Measurements from ENCODE around the gene SERPINE2.

Gene SERPINE2

DNA sequence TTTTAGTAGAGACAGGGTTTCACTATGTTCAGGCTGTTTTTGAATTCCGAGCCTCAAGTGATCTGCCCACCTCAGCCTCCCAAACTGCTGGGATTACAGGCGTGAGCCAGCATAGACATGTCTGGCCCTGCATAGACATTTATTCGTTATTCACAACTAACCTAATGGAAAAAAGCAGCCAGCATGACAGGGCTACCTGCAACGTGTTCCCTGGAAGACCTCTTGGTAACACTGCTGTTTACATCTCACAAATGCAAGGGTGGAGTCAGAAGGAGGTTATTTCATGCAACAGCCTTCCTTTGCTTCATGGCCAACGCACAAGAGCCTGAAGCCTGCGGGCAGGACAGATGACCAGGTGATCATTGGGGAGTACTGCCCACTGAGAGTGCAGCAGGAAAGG, 9.2 kb downstream of the SERPINE2 start:
- Histone ChIP-seq H3K27me3 (ENCODE audit: low read depth, low read length) (no peaks in the 10 kb centered on the region), H3K4me3 (ENCODE audit: low read depth in 1 of 2, low read length in 2 of 2) (no peak overlapping the region), H3K27ac (ENCODE audit: low read length) (no peak overlapping the region), H3K9me3 (ENCODE audit: control insufficient read depth in 1 of 2, low read length in 2 of 2) (no peaks in the 10 kb centered on the region), H3K36me3 (ENCODE audit: control insufficient read depth in 1 of 2, insufficient read depth in 2 of 2, low read length in 2 of 2) (no peaks in the 10 kb centered on the region), H3K4me1 (ENCODE audit: control insufficient read depth in 1 of 2, insufficient read depth in 2 of 2, low read length in 2 of 2) (no peaks in the 10 kb centered on the region)

GRCh38 chr2:224027931-224028330, 11.2 kb downstream of the SERPINE2 start:
- H3K27ac ChIP-seq (ENCODE audit: low read length), result no peak overlapping the region
- H3K4me1 ChIP-seq (ENCODE audit: control insufficient read depth in 1 of 2, insufficient read depth in 2 of 2, low read length in 2 of 2), result no peaks in the 10 kb centered on the region
- no peaks in the 10 kb centered on the region for H3K9me3 ChIP-seq (ENCODE audit: control insufficient read depth in 1 of 2, low read length in 2 of 2)
- no peaks in the 10 kb centered on the region for H3K36me3 ChIP-seq (ENCODE audit: control insufficient read depth in 1 of 2, insufficient read depth in 2 of 2, low read length in 2 of 2)
- H3K27me3 ChIP-seq (ENCODE audit: low read depth, low read length), result no peaks in the 10 kb centered on the region
- no peak overlapping the region for H3K4me3 ChIP-seq (ENCODE audit: low read depth in 1 of 2, low read length in 2 of 2)

GRCh38 chr2:224027070-224027469, 12.0 kb downstream of the SERPINE2 start:
- H3K9me3 ChIP-seq (ENCODE audit: control insufficient read depth in 1 of 2, low read length in 2 of 2), result no peaks in the 10 kb centered on the region
- H3K4me1 ChIP-seq (ENCODE audit: control insufficient read depth in 1 of 2, insufficient read depth in 2 of 2, low read length in 2 of 2), result no peaks in the 10 kb centered on the region
- no peak overlapping the region for H3K27ac ChIP-seq (ENCODE audit: low read length)
- no peaks in the 10 kb centered on the region for H3K36me3 ChIP-seq (ENCODE audit: control insufficient read depth in 1 of 2, insufficient read depth in 2 of 2, low read length in 2 of 2)
- H3K27me3 ChIP-seq (ENCODE audit: low read depth, low read length), result no peaks in the 10 kb centered on the region
- H3K4me3 ChIP-seq (ENCODE audit: low read depth in 1 of 2, low read length in 2 of 2), result no peak overlapping the region

- Histone ChIP-seq H3K27me3 (ENCODE audit: low read depth, low read length) (no peaks in the 10 kb centered on the region), H3K9me3 (ENCODE audit: control insufficient read depth in 1 of 2, low read length in 2 of 2) (no peaks in the 10 kb centered on the region), H3K36me3 (ENCODE audit: control insufficient read depth in 1 of 2, insufficient read depth in 2 of 2, low read length in 2 of 2) (no peaks in the 10 kb centered on the region), H3K4me1 (ENCODE audit: control insufficient read depth in 1 of 2, insufficient read depth in 2 of 2, low read length in 2 of 2) (no peaks in the 10 kb centered on the region), H3K27ac (ENCODE audit: low read length) (no peak overlapping the region), H3K4me3 (ENCODE audit: low read depth in 1 of 2, low read length in 2 of 2) (no peak overlapping the region)
Measured at GRCh38 chr2:224025874-224026273, 13.2 kb downstream of the SERPINE2 start.

GRCh38 chr2:224024270-224024669, 14.8 kb downstream of the SERPINE2 start:
- H3K27me3 ChIP-seq (ENCODE audit: low read depth, low read length), result no peaks in the 10 kb centered on the region
- H3K36me3 ChIP-seq (ENCODE audit: control insufficient read depth in 1 of 2, insufficient read depth in 2 of 2, low read length in 2 of 2), result no peaks in the 10 kb centered on the region
- H3K27ac ChIP-seq (ENCODE audit: low read length), result no peak overlapping the region
- no peak overlapping the region for H3K4me3 ChIP-seq (ENCODE audit: low read depth in 1 of 2, low read length in 2 of 2)
- no peaks in the 10 kb centered on the region for H3K4me1 ChIP-seq (ENCODE audit: control insufficient read depth in 1 of 2, insufficient read depth in 2 of 2, low read length in 2 of 2)
- no peaks in the 10 kb centered on the region for H3K9me3 ChIP-seq (ENCODE audit: control insufficient read depth in 1 of 2, low read length in 2 of 2)

- Histone ChIP-seq H3K4me1 (ENCODE audit: control insufficient read depth in 1 of 2, insufficient read depth in 2 of 2, low read length in 2 of 2) (no peaks in the 10 kb centered on the region), H3K36me3 (ENCODE audit: control insufficient read depth in 1 of 2, insufficient read depth in 2 of 2, low read length in 2 of 2) (no peaks in the 10 kb centered on the region), H3K4me3 (ENCODE audit: low read depth in 1 of 2, low read length in 2 of 2) (no peak overlapping the region), H3K27me3 (ENCODE audit: low read depth, low read length) (no peaks in the 10 kb centered on the region), H3K27ac (ENCODE audit: low read length) (no peak overlapping the region), H3K9me3 (ENCODE audit: control insufficient read depth in 1 of 2, low read length in 2 of 2) (no peaks in the 10 kb centered on the region)
Measured at GRCh38 chr2:224023188-224023587, 15.9 kb downstream of the SERPINE2 start.

DNA sequence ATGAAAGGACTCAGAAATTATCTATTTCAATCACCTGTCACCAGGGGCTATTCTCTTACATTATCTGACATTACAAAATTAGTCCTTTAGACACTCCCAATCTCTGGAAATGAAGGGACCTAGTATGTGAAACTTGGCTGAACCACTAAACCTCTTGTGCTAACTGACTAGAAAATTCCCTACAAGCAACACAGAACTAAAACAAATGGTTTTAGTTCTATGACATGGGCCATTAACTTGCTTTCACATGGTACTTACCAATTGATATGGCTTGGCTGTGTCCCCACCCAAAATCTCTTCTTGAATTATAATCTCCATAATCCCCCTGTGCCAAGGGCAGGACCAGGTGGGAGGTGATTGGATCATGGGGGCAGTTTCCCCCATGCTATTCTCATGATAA, 16.6 kb downstream of the SERPINE2 start:
- no peaks in the 10 kb centered on the region for H3K9me3 ChIP-seq (ENCODE audit: control insufficient read depth in 1 of 2, low read length in 2 of 2)
- H3K36me3 ChIP-seq (ENCODE audit: control insufficient read depth in 1 of 2, insufficient read depth in 2 of 2, low read length in 2 of 2), result no peaks in the 10 kb centered on the region
- H3K27ac ChIP-seq (ENCODE audit: low read length), result no peak overlapping the region
- H3K4me3 ChIP-seq (ENCODE audit: low read depth in 1 of 2, low read length in 2 of 2), result no peak overlapping the region
- no peaks in the 10 kb centered on the region for H3K27me3 ChIP-seq (ENCODE audit: low read depth, low read length)
- no peaks in the 10 kb centered on the region for H3K4me1 ChIP-seq (ENCODE audit: control insufficient read depth in 1 of 2, insufficient read depth in 2 of 2, low read length in 2 of 2)

GRCh38 chr2:224020523-224020922, 18.6 kb downstream of the SERPINE2 start:
- no peaks in the 10 kb centered on the region for H3K36me3 ChIP-seq (ENCODE audit: control insufficient read depth in 1 of 2, insufficient read depth in 2 of 2, low read length in 2 of 2)
- no peaks in the 10 kb centered on the region for H3K9me3 ChIP-seq (ENCODE audit: control insufficient read depth in 1 of 2, low read length in 2 of 2)
- no peak overlapping the region for H3K27ac ChIP-seq (ENCODE audit: low read length)
- H3K27me3 ChIP-seq (ENCODE audit: low read depth, low read length), result no peaks in the 10 kb centered on the region
- H3K4me1 ChIP-seq (ENCODE audit: control insufficient read depth in 1 of 2, insufficient read depth in 2 of 2, low read length in 2 of 2), result no peaks in the 10 kb centered on the region
- no peak overlapping the region for H3K4me3 ChIP-seq (ENCODE audit: low read depth in 1 of 2, low read length in 2 of 2)

GRCh38 chr2:224017957-224018356, 21.1 kb downstream of the SERPINE2 start:
- no peaks in the 10 kb centered on the region for H3K4me1 ChIP-seq (ENCODE audit: control insufficient read depth in 1 of 2, insufficient read depth in 2 of 2, low read length in 2 of 2)
- H3K27me3 ChIP-seq (ENCODE audit: low read depth, low read length), result no peaks in the 10 kb centered on the region
- no peak overlapping the region for H3K4me3 ChIP-seq (ENCODE audit: low read depth in 1 of 2, low read length in 2 of 2)
- no peaks in the 10 kb centered on the region for H3K9me3 ChIP-seq (ENCODE audit: control insufficient read depth in 1 of 2, low read length in 2 of 2)
- H3K27ac ChIP-seq (ENCODE audit: low read length), result no peak overlapping the region
- H3K36me3 ChIP-seq (ENCODE audit: control insufficient read depth in 1 of 2, insufficient read depth in 2 of 2, low read length in 2 of 2), result no peaks in the 10 kb centered on the region

GRCh38 chr2:224016963-224017362, 22.1 kb downstream of the SERPINE2 start:
- Histone ChIP-seq H3K27ac (ENCODE audit: low read length) (no peak overlapping the region), H3K27me3 (ENCODE audit: low read depth, low read length) (no peaks in the 10 kb centered on the region), H3K9me3 (ENCODE audit: control insufficient read depth in 1 of 2, low read length in 2 of 2) (no peaks in the 10 kb centered on the region), H3K4me1 (ENCODE audit: control insufficient read depth in 1 of 2, insufficient read depth in 2 of 2, low read length in 2 of 2) (no peaks in the 10 kb centered on the region), H3K36me3 (ENCODE audit: control insufficient read depth in 1 of 2, insufficient read depth in 2 of 2, low read length in 2 of 2) (no peaks in the 10 kb centered on the region), H3K4me3 (ENCODE audit: low read depth in 1 of 2, low read length in 2 of 2) (no peak overlapping the region)

GRCh38 chr2:224014336-224014735, 24.8 kb downstream of the SERPINE2 start:
- no peak overlapping the region for H3K4me3 ChIP-seq (ENCODE audit: low read depth in 1 of 2, low read length in 2 of 2)
- no peaks in the 10 kb centered on the region for H3K9me3 ChIP-seq (ENCODE audit: control insufficient read depth in 1 of 2, low read length in 2 of 2)
- H3K27ac ChIP-seq (ENCODE audit: low read length), result no peak overlapping the region
- H3K4me1 ChIP-seq (ENCODE audit: control insufficient read depth in 1 of 2, insufficient read depth in 2 of 2, low read length in 2 of 2), result no peaks in the 10 kb centered on the region
- H3K36me3 ChIP-seq (ENCODE audit: control insufficient read depth in 1 of 2, insufficient read depth in 2 of 2, low read length in 2 of 2), result no peaks in the 10 kb centered on the region
- no peaks in the 10 kb centered on the region for H3K27me3 ChIP-seq (ENCODE audit: low read depth, low read length)

DNA sequence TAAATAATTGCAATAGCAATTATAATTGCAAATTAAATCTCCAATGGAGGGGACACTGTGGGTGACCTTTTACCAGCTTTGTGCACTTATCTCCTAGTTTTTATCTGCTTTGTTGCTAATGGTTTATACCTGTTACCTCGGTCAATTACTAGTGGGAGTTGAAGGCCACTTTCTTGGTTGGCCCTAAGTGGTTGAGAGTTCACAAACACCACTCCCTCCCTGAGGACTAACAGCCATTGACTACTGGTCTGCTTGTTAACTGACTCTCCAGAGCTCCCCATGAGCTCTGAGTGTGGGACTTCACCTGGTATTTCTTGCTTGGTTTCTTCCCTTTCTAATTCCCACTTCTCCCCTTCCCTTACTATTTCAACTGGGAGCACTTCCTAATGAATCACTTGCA, 27.2 kb downstream of the SERPINE2 start:
- Histone ChIP-seq H3K27ac (ENCODE audit: low read length) (no peak overlapping the region), H3K27me3 (ENCODE audit: low read depth, low read length) (no peaks in the 10 kb centered on the region), H3K4me1 (ENCODE audit: control insufficient read depth in 1 of 2, insufficient read depth in 2 of 2, low read length in 2 of 2) (no peaks in the 10 kb centered on the region), H3K9me3 (ENCODE audit: control insufficient read depth in 1 of 2, low read length in 2 of 2) (no peaks in the 10 kb centered on the region), H3K36me3 (ENCODE audit: control insufficient read depth in 1 of 2, insufficient read depth in 2 of 2, low read length in 2 of 2) (no peaks in the 10 kb centered on the region), H3K4me3 (ENCODE audit: low read depth in 1 of 2, low read length in 2 of 2) (no peak overlapping the region)
